Nephron (organoid): ENCODE results near the gene MYLK.
"Not testable (repeated sequence)": the region's sequence is repeated elsewhere in the genome, so short reads cannot be mapped to it uniquely, and the experiment has no call there.

ENCODE experiments used
- H3K27ac Mint-ChIP-seq, 3 experiments: 2 replicates each; pipeline ENCODE4 v1.8.0; 2020; ENCODE audit warnings: mixed read lengths in 3 of 3, mild to moderate bottlenecking in 2 of 3, moderate library complexity in 1 of 3
- H3K27me3 Mint-ChIP-seq: 2 replicates; pipeline ENCODE4 v1.8.0; 2021; ENCODE audit warnings: low read depth, mild to moderate bottlenecking, moderate library complexity, mixed read lengths
- H3K36me3 Mint-ChIP-seq: 2 replicates; pipeline ENCODE4 v1.8.0; 2020; ENCODE audit warnings: low read depth, mixed read lengths
- H3K4me1 Mint-ChIP-seq: 2 replicates; pipeline ENCODE4 v1.8.0; 2020; ENCODE audit warnings: mixed read lengths
- H3K4me3 Mint-ChIP-seq, 3 experiments: 2 replicates each; pipeline ENCODE4 v1.8.0; 2020; ENCODE audit warnings: mild to moderate bottlenecking in 3 of 3, mixed read lengths in 3 of 3, moderate library complexity in 2 of 3
- H3K9me3 Mint-ChIP-seq: 2 replicates; pipeline ENCODE4 v1.8.0; 2020; ENCODE audit warnings: mixed read lengths
- CTCF ChIP-seq, 3 experiments: fragments of 200-600 bp; sonication (generic); IDR thresholded peaks; one replicate each; pipeline ENCODE4 v1.5.0; 2021; ENCODE audit warnings: antibody characterized with exemption in 3 of 3; ENCODE audit not compliant: unreplicated experiment in 3 of 3

Gene MYLK

DNA sequence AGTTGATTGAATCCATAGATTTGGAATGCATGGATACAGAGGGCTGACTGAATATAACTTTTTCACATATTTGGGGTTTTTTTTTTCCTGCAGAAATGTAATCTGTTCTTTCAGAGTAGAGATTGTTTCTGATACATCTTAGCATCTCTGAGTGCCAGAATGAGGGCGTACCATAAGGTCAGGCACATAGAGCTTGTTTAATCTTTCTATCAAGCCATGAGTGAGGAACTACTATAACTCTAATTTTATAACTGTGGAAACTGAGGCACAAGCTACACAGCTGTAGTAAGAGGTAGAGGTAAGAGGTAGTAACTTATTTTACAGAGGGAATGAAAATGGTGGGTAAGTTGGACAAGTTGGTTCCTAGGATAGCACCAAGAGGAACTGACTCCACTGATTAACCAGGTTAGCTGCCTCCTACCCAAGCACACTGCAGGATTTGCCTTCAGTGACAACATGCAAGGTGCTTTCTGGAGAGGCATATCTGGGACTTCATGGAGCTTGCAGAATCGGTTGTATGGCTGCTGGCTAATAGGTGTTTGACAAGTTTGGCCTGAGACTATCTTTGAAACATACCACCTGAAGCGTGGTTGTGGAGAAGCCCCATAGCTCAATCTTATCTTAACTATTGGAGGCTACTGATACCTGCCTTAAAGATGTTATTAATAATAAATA is 275.7 kb downstream of the MYLK start:
- no peak overlapping the region for H3K4me3 Mint-ChIP-seq
- no peaks in the 10 kb centered on the region for H3K9me3 Mint-ChIP-seq
- H3K27ac Mint-ChIP-seq, result no peak overlapping the region
- no peaks in the 10 kb centered on the region for H3K27me3 Mint-ChIP-seq
- peaks cover 24% of the 10 kb centered on the region for H3K36me3 Mint-ChIP-seq
- no peak for TF ChIP-seq CTCF (IDR thresholded peaks at IDR 0.05; ENCODE audit: unreplicated experiment in 3 of 3)
- no peaks in the 10 kb centered on the region for H3K4me1 Mint-ChIP-seq

- peaks cover 16% of the 10 kb centered on the region for H3K36me3 Mint-ChIP-seq
- no peak overlapping the region for H3K4me3 Mint-ChIP-seq
- TF ChIP-seq CTCF (IDR thresholded peaks at IDR 0.05; ENCODE audit: unreplicated experiment in 3 of 3), result no peak
- H3K27ac Mint-ChIP-seq, result no peak overlapping the region
- H3K9me3 Mint-ChIP-seq, result no peaks in the 10 kb centered on the region
- no peaks in the 10 kb centered on the region for H3K27me3 Mint-ChIP-seq
- no peaks in the 10 kb centered on the region for H3K4me1 Mint-ChIP-seq
Measured at GRCh38 chr3:123606527-123606926, 277.6 kb downstream of the MYLK start.

DNA sequence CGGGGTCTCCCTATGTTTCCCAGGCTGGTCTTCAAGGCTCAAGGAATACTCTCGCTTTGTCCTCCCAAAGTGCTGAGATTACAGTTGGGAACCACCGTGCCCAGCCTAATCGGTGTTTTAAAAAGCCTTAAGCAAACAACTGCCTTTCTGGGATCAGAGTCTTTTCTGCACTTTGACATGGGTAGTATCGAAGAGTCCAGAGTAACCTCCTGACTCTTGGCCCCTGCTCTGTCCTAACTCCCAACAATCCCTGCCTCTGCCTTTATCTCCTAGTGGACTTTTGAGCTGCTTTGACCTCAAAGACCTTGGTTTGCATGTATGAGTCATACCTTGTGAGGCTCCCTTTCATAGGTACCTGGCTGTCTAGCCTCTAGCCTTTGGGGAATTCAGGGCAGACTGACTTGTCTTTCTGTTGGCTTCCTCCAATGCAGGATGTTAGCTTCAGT is 278.3 kb downstream of the MYLK start:
- no peaks in the 10 kb centered on the region for H3K4me1 Mint-ChIP-seq
- peaks cover 13% of the 10 kb centered on the region for H3K36me3 Mint-ChIP-seq
- H3K4me3 Mint-ChIP-seq, result no peak overlapping the region
- TF ChIP-seq CTCF (IDR thresholded peaks at IDR 0.05; ENCODE audit: unreplicated experiment in 3 of 3), result no peak
- H3K9me3 Mint-ChIP-seq, result no peaks in the 10 kb centered on the region
- no peak overlapping the region for H3K27ac Mint-ChIP-seq
- no peaks in the 10 kb centered on the region for H3K27me3 Mint-ChIP-seq

DNA sequence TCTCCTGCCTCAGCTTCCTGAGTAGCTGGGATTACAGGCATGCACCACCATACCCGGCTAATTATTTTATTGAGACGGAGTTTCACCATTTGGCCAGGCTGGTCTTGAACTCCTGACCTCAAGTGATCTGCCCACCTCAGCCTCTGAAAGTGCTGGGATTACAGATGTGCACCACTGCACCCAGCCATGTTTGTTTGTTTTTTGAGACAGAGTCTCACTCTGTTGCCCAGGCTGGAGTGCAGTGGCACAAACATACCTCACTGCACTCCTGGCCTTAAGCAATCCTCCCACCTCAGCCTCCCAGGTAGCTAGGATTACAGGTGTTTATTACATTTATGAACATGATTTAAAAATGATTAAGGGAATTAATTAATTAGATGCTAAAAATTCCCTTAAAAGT is 281.0 kb downstream of the MYLK start:
- H3K27ac Mint-ChIP-seq, H3K4me3 Mint-ChIP-seq, H3K4me1 Mint-ChIP-seq, H3K9me3 Mint-ChIP-seq, H3K27me3 Mint-ChIP-seq: not testable (repeated sequence)
- peaks cover 21% of the 10 kb centered on the region for H3K36me3 Mint-ChIP-seq

- peaks cover 23% of the 10 kb centered on the region for H3K36me3 Mint-ChIP-seq
- no peak overlapping the region for H3K27ac Mint-ChIP-seq
- no peaks in the 10 kb centered on the region for H3K27me3 Mint-ChIP-seq
- TF ChIP-seq CTCF (IDR thresholded peaks at IDR 0.05; ENCODE audit: unreplicated experiment in 3 of 3), result no peak
- no peak overlapping the region for H3K4me3 Mint-ChIP-seq
- H3K9me3 Mint-ChIP-seq, result no peaks in the 10 kb centered on the region
- no peaks in the 10 kb centered on the region for H3K4me1 Mint-ChIP-seq
Measured at GRCh38 chr3:123602325-123602724, 281.8 kb downstream of the MYLK start.

DNA sequence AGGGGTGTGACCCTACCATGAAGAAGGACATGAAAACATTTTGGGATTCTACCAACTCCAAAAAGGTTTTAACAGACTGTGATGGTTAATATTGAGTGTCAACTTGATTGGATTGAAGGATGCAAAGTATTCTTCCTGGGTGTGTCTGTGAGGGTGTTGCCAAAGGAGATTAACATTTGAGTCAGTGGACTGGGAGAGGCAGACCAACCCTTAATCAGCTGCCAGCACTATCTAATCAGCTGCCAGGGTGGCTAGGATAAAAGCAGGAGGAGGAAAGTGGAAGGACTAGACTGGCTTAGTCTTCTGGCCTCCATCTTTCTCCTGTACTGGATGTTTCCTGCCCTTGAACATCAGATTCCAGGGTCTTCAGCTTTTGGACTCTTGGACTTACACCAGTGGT is 283.3 kb downstream of the MYLK start:
- not testable (repeated sequence) for H3K4me3 Mint-ChIP-seq, H3K27me3 Mint-ChIP-seq, H3K4me1 Mint-ChIP-seq, H3K9me3 Mint-ChIP-seq
- H3K27ac Mint-ChIP-seq, result peak overlapping the region in 1 of 3 experiments; percentile 7
- H3K36me3 Mint-ChIP-seq, result peaks cover 17% of the 10 kb centered on the region

GRCh38 chr3:123597561-123597960 is 286.6 kb downstream of the MYLK start:
- H3K4me3 Mint-ChIP-seq, result no peak overlapping the region
- peak overlapping the region in 1 of 3 experiments; percentile 39 for H3K27ac Mint-ChIP-seq
- peaks cover 20% of the 10 kb centered on the region for H3K36me3 Mint-ChIP-seq
- H3K9me3 Mint-ChIP-seq, result no peaks in the 10 kb centered on the region
- peaks cover 5% of the 10 kb centered on the region for H3K4me1 Mint-ChIP-seq
- no peaks in the 10 kb centered on the region for H3K27me3 Mint-ChIP-seq
- TF ChIP-seq CTCF (IDR thresholded peaks at IDR 0.05; ENCODE audit: unreplicated experiment in 3 of 3), result no peak
